HCT116 (cell line): ENCODE results near the gene KLK1. TPM values are rescaled to one million over a fixed set of nuclear protein-coding genes. Genes with fewer than 3 reads are reported as not detected.

Experiments used
- ATAC-seq: fragments of 200-7000 bp; cut with Tn5 transposase; 2 replicates; pipeline ENCODE4 v1.9.1; 2020; ENCODE audit warnings: mild to moderate bottlenecking, moderate library complexity
- BruUV-seq: library from RNA; stranded (reverse); fragments of 400-500 nt; replicated peaks from 2 replicates; lab custom pipeline; 2021; lab: Mats Ljungman, UMichigan
- CTCF ChIA-PET: fragments of 300-600 bp; sonication (Branson Sonifier 250); formaldehyde crosslinking; loops from one replicate; lab custom pipeline; 2021; ENCODE audit warnings: antibody characterized with exemption; lab: Charles Lee
- POLR2A ChIA-PET: fragments of 300-600, 350-600 bp; sonication (Branson Sonifier 250); formaldehyde crosslinking; loops from one replicate; lab custom pipeline; 2021; ENCODE audit warnings: antibody characterized with exemption; lab: Charles Lee
- RAD21 ChIA-PET, 2 experiments: fragments of 300-600 bp; sonication (Branson Sonifier 250); formaldehyde crosslinking; loops; one replicate each; lab custom pipeline; 2023; ENCODE audit warnings: low total read pairs in 2 of 2; ENCODE audit not compliant: uncharacterized antibody in 2 of 2, unreplicated experiment in 2 of 2, low non-redundant PET in 1 of 2; lab: Charles Lee
- DNase-seq: peaks from one replicate; pipeline ENCODE4 v3.0.0-alpha.2; 2010; ENCODE audit warnings: low read depth, low spot score
- H2AFZ ChIP-seq: fragments of 200-600 bp; shearing (Covaris generic), sonication (generic); 2 replicates; pipeline ENCODE4 v1.6.1; 2017; ENCODE audit warnings: low read depth, mixed run types, mixed read lengths, antibody characterized with exemption, low read length; ENCODE audit not compliant: poor library complexity, severe bottlenecking
- H3K27ac ChIP-seq: 2 replicates; pipeline ENCODE4 v1.5.1; 2012; ENCODE audit warnings: low read depth, low read length
- H3K27me3 ChIP-seq: fragments of 200-600 bp; sonication (generic); 2 replicates; pipeline ENCODE4 v1.6.1; 2016; ENCODE audit warnings: mixed run types, low read length, mixed read lengths; ENCODE audit not compliant: insufficient read depth
- H3K36me3 ChIP-seq, 2 experiments: fragments of 200-500 bp in 1 of 2; fragments of 200-600 bp in 1 of 2; sonication (Bioruptor generic) in 1 of 2; sonication (generic) in 1 of 2; 2 replicates each; pipeline versions ENCODE4 v1.5.1 to v1.6.1; 2014 to 2016; ENCODE audit warnings: low read length in 2 of 2, inconsistent platforms in 1 of 2, mixed read lengths in 1 of 2, mixed run types in 1 of 2; ENCODE audit not compliant: insufficient read depth in 2 of 2, control insufficient read depth in 1 of 2
- H3K4me1 ChIP-seq, 2 experiments: fragments of 200-600 bp in 1 of 2; sonication (generic) in 1 of 2; 2 replicates each; pipeline versions ENCODE4 v1.5.1 to v1.6.1; 2012 to 2017; ENCODE audit warnings: low read length in 2 of 2, inconsistent platforms in 1 of 2, mild to moderate bottlenecking in 1 of 2, mixed read lengths in 1 of 2, mixed run types in 1 of 2, moderate library complexity in 1 of 2; ENCODE audit not compliant: insufficient read depth in 2 of 2, control insufficient read depth in 1 of 2
- H3K4me2 ChIP-seq: fragments of 200-600 bp; sonication (generic); 2 replicates; pipeline ENCODE4 v1.6.1; 2017; ENCODE audit warnings: mixed run types, low read length, mixed read lengths
- H3K4me3 ChIP-seq, 2 experiments: fragments of 200-600 bp in 1 of 2; sonication (generic) in 1 of 2; replicated peaks in 1 of 2; 2 replicates each; pipeline ENCODE4 v1.5.1; 2011 to 2016; ENCODE audit warnings: low read length in 2 of 2, control low read depth in 1 of 2, low read depth in 1 of 2, mild to moderate bottlenecking in 1 of 2, mixed read lengths in 1 of 2, mixed run types in 1 of 2
- H3K79me2 ChIP-seq: fragments of 200-600 bp; sonication (generic); 2 replicates; pipeline ENCODE4 v1.6.1; 2017; ENCODE audit warnings: mild to moderate bottlenecking, mixed run types, low read length, moderate library complexity, mixed read lengths; ENCODE audit not compliant: insufficient read depth
- H3K9ac ChIP-seq: fragments of 200-600 bp; sonication (generic); 2 replicates; pipeline ENCODE4 v1.6.1; 2016; ENCODE audit warnings: low read length, mixed read lengths
- H3K9me2 ChIP-seq: fragments of 200-600 bp; sonication (generic), shearing (Covaris generic); 2 replicates; pipeline ENCODE4 v1.6.1; 2017; ENCODE audit warnings: mixed run types, mild to moderate bottlenecking, moderate library complexity; ENCODE audit not compliant: insufficient read depth
- H3K9me3 ChIP-seq, 2 experiments: fragments of 200-500 bp in 1 of 2; fragments of 200-600 bp in 1 of 2; sonication (Bioruptor generic) in 1 of 2; sonication (generic) in 1 of 2; 2 replicates each; pipeline ENCODE4 v1.6.1; 2014 to 2017; ENCODE audit warnings: low read length in 2 of 2, mixed read lengths in 2 of 2, inconsistent platforms in 1 of 2, low read depth in 1 of 2, mild to moderate bottlenecking in 1 of 2, mixed run types in 1 of 2, moderate library complexity in 1 of 2; ENCODE audit not compliant: control insufficient read depth in 1 of 2, insufficient read depth in 1 of 2
- H4K20me1 ChIP-seq: fragments of 200-600 bp; sonication (generic), shearing (Covaris generic); 2 replicates; pipeline ENCODE4 v1.6.1; 2017; ENCODE audit warnings: mixed run types, mild to moderate bottlenecking, moderate library complexity; ENCODE audit not compliant: insufficient read depth
- CBX3 ChIP-seq: IDR thresholded peaks from 2 replicates; pipeline ENCODE4 v1.6.1; 2012; ENCODE audit warnings: low read depth
- EGR1 ChIP-seq: IDR thresholded peaks from 2 replicates; pipeline ENCODE4 v1.6.1; 2012; ENCODE audit warnings: low read depth
- ELF1 ChIP-seq: IDR thresholded peaks from 2 replicates; pipeline ENCODE4 v1.6.1; 2012; ENCODE audit warnings: low read depth, borderline replicate concordance
- EZH2 ChIP-seq: fragments of 200-600 bp; sonication (generic); IDR thresholded peaks from 2 replicates; pipeline ENCODE4 v1.6.1; 2017; ENCODE audit warnings: antibody characterized with exemption, mixed run types
- JUND ChIP-seq: IDR thresholded peaks from 2 replicates; pipeline ENCODE4 v1.6.1; 2012
- POLR2A ChIP-seq: IDR thresholded peaks from 2 replicates; pipeline ENCODE4 v1.7.0; 2011; ENCODE audit warnings: borderline replicate concordance; ENCODE audit not compliant: insufficient read depth, insufficient read length; ENCODE audit errors: extremely low read depth
- POLR2AphosphoS5 ChIP-seq: IDR thresholded peaks from 2 replicates; pipeline ENCODE4 v1.6.1; 2011; ENCODE audit warnings: mild to moderate bottlenecking, low read depth, low read length, moderate library complexity
- REST ChIP-seq: IDR thresholded peaks from 2 replicates; pipeline ENCODE4 v1.6.1; 2012; ENCODE audit warnings: low read depth
- SIN3A ChIP-seq: IDR thresholded peaks from 2 replicates; pipeline ENCODE4 v1.6.1; 2012; ENCODE audit warnings: low read depth
- SP1 ChIP-seq: IDR thresholded peaks from 2 replicates; pipeline ENCODE4 v1.6.1; 2012; ENCODE audit warnings: low read depth
- YY1 ChIP-seq: IDR thresholded peaks from 2 replicates; pipeline ENCODE4 v1.6.1; 2011; ENCODE audit warnings: low read length, low read depth, moderate library complexity, mild to moderate bottlenecking; ENCODE audit not compliant: insufficient replicate concordance; ENCODE audit errors: extremely low read depth
- ZBTB33 ChIP-seq: IDR thresholded peaks from 2 replicates; pipeline ENCODE4 v1.6.1; 2011; ENCODE audit warnings: mild to moderate bottlenecking, low read length, moderate library complexity; ENCODE audit not compliant: insufficient replicate concordance; ENCODE audit errors: extremely low read depth
- ZNF274 ChIP-seq: fragments of 200-500 bp; sonication (Bioruptor generic); IDR thresholded peaks from 2 replicates; pipeline ENCODE4 v1.6.1; 2014; ENCODE audit warnings: mild to moderate bottlenecking, low read depth, low read length, inconsistent platforms
- intact Hi-C: fragments of 100-400 bp; cut with micrococcal nuclease; formaldehyde crosslinking; loops from 2 replicates; pipeline ENCODE4 v1.10.0; 2022
- total RNA-seq: library from RNA; stranded (reverse); gene quantifications from one replicate; pipeline ENCODE4 v1.2.1, GENCODE V29; 2021; ENCODE audit not compliant: unreplicated experiment
- TF ChIP-seq, protein P1 (sequence below): IDR thresholded peaks from 2 replicates; pipeline ENCODE4 v1.6.1; 2012
- TF ChIP-seq, protein P2 (sequence below), 3 experiments: fragments of 200-600 bp in 1 of 3; sonication (generic) in 1 of 3; IDR thresholded peaks in 2 of 3; conservative IDR thresholded peaks in 1 of 3; 2 replicates each; pipeline ENCODE4 v1.5.1; 2012 to 2017; ENCODE audit warnings: low read depth in 2 of 3, low read length in 2 of 3, antibody characterized with exemption in 1 of 3, borderline replicate concordance in 1 of 3, control low read depth in 1 of 3, mild to moderate bottlenecking in 1 of 3, mixed read lengths in 1 of 3, mixed run types in 1 of 3, moderate library complexity in 1 of 3; ENCODE audit not compliant: insufficient read depth in 1 of 3

KLK1 gene
- total RNA-seq, 1 experiment from 2014 or later: 3.3 TPM

DNA sequence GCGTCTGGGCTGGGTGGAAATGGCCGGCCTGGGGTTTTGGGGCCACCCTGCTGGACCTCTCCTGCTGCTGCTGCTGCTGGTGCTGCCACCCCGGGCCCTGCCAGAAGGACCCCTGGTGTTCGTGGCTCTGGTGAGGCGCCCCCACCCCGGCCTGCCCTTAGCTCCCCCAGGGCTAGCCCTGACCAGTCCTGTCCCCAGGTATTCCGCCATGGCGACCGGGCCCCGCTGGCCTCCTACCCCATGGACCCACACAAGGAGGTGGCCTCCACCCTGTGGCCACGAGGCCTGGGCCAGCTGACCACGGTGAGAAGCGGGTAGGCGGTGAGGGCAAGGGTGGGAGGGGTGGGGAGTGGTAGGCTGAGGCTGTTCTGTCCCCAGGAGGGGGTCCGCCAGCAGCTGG lies 33.2 kb downstream of the KLK1 start, which contains the start of gene ACP4:
TSS of gene ACP4 (plus strand) at position 20 of the 400 bp plus-strand sequence. CDS start at position 20, 0 bp downstream.
- ATAC-seq (no peak), DNase-seq (no peak)
- H3K36me3 ChIP-seq: no peaks in the 10 kb centered on the region
- no peak within 1 kb of the TSS for H3K4me2 ChIP-seq
- no peaks in the 10 kb centered on the region for H3K79me2 ChIP-seq
- no peaks in the 10 kb centered on the region for H3K27me3 ChIP-seq
- no peak within 1 kb of the TSS for H3K4me3 ChIP-seq
- H3K9ac ChIP-seq: no peak within 1 kb of the TSS
- CTCF ChIA-PET: no interaction called here
- RAD21 ChIA-PET: no interaction called here
- peaks cover 11 to 17% of the 10 kb centered on the region in 2 experiments; a peak in 3 of 4 replicates for H3K4me1 ChIP-seq
- no peak for TF ChIP-seq EGR1
- no peak for TF ChIP-seq ZNF274
- no peak for TF ChIP-seq JUND
- no peak for TF ChIP-seq EZH2
- no peak for TF ChIP-seq ELF1
- TF ChIP-seq POLR2AphosphoS5: no peak
- no peak for TF ChIP-seq ZBTB33
- TF ChIP-seq SP1: no peak
- TF ChIP-seq POLR2A: no peak
- TF ChIP-seq, protein P1, sequence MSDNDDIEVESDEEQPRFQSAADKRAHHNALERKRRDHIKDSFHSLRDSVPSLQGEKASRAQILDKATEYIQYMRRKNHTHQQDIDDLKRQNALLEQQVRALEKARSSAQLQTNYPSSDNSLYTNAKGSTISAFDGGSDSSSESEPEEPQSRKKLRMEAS: no peak
- TF ChIP-seq, protein P2, sequence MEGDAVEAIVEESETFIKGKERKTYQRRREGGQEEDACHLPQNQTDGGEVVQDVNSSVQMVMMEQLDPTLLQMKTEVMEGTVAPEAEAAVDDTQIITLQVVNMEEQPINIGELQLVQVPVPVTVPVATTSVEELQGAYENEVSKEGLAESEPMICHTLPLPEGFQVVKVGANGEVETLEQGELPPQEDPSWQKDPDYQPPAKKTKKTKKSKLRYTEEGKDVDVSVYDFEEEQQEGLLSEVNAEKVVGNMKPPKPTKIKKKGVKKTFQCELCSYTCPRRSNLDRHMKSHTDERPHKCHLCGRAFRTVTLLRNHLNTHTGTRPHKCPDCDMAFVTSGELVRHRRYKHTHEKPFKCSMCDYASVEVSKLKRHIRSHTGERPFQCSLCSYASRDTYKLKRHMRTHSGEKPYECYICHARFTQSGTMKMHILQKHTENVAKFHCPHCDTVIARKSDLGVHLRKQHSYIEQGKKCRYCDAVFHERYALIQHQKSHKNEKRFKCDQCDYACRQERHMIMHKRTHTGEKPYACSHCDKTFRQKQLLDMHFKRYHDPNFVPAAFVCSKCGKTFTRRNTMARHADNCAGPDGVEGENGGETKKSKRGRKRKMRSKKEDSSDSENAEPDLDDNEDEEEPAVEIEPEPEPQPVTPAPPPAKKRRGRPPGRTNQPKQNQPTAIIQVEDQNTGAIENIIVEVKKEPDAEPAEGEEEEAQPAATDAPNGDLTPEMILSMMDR (IDR thresholded peaks at IDR 0.05 in 2 of 3, conservative IDR thresholded peaks at IDR 0.05 in 1 of 3; ENCODE audit: borderline replicate concordance in 1 of 3, insufficient read depth in 1 of 3, low read depth in 2 of 3, low read length in 2 of 3): no peak
- TF ChIP-seq SIN3A: no peak
- no peak for TF ChIP-seq YY1
- TF ChIP-seq REST: no peak
- TF ChIP-seq CBX3: no peak
- POLR2A ChIA-PET: no interaction called here
- no TSS peak for BruUV-seq
- no peaks in the 10 kb centered on the region for H3K9me2 ChIP-seq
- intact Hi-C loops: loop anchor here (5.0 kb wide), 1 partner anchor 302 kb away; no protein-coding TSS in a partner anchor
- no peaks in the 10 kb centered on the region for H4K20me1 ChIP-seq
- H2AFZ ChIP-seq: no peak within 1 kb of the TSS
- H3K27ac ChIP-seq: no peak within 1 kb of the TSS
- H3K9me3 ChIP-seq: no peaks in the 10 kb centered on the region
